ENCODE results near the gene TNNC1. TPM values are rescaled to one million over a fixed set of nuclear protein-coding genes. Genes with fewer than 3 reads are reported as not detected.

The TNNC1 gene
- 1 to 10 TPM in 2 of 4 donors, not detected in 2; 1.7 to 3.7 TPM for total RNA-seq

DNA sequence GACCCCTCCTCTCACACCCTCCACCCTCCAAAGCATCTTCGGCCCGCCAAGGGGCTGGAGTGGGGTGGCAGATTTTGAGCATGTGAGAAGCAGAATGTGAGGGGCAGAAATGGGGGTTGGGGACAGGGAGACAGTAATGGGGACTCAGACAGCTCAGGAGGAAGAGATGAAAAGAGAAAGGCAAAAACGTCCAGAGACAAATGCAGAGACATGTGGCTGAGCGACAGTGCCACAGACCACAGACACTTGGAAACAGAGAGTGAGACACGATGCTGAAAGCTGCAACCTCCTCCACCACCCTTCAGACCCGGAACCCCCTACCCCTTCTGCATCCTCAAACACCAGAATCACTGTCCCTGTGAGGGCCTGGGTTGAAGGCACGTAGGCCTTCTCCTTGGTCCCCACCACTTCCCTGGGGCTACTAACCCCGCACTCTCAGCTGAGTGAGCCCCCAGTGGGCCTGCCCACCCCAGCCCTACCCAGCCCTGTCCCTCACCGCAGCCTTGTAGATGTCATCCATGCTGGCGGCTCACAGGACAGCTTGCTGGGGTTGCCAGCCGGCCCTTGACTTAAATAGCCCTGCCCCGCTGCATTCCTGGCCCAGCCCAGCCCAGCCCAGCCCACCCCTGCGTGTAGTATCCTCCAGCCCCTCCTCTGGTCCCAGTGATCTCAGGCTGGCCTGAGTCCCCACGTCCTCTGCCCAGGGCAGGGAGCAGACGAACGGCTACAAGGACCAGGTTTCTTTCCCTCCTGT, at the start of gene TNNC1:
TSS of gene TNNC1 (minus strand) at position 546 of the 754 bp plus-strand sequence. CDS start at position 520, 26 bp downstream.
- TF ChIP-seq, protein P1, sequence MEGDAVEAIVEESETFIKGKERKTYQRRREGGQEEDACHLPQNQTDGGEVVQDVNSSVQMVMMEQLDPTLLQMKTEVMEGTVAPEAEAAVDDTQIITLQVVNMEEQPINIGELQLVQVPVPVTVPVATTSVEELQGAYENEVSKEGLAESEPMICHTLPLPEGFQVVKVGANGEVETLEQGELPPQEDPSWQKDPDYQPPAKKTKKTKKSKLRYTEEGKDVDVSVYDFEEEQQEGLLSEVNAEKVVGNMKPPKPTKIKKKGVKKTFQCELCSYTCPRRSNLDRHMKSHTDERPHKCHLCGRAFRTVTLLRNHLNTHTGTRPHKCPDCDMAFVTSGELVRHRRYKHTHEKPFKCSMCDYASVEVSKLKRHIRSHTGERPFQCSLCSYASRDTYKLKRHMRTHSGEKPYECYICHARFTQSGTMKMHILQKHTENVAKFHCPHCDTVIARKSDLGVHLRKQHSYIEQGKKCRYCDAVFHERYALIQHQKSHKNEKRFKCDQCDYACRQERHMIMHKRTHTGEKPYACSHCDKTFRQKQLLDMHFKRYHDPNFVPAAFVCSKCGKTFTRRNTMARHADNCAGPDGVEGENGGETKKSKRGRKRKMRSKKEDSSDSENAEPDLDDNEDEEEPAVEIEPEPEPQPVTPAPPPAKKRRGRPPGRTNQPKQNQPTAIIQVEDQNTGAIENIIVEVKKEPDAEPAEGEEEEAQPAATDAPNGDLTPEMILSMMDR (IDR thresholded peaks at IDR 0.05; ENCODE audit: low read depth) = no peak

DNA sequence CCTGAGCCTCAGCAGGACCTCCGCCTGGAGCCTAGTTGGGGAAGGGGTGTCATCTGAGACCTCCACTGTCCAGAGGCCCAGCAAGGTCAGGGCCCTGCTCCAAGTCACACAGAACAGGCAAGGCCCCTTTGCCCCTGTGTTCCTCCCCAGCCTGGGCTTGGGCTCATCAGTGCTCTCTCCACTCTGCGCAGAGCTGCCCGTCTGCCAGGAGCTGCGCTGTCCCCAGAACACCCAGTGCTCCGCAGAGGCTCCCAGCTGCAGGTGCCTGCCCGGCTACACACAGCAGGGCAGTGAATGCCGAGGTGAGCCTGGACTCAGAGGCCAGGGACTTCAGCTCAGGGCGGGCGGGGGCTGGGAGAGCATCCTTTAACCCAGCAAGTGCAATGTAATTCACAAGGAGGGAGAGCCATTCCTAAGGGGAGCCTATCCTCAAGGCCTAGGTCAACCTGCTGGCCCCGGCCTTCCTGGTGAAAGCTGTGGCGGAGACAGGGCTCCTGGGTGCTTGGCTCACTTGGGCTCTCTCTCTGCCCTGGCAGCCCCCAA, 49.0 kb upstream of the TNNC1 start:
- TF ChIP-seq, protein P1 (IDR thresholded peaks at IDR 0.05; ENCODE audit: low read depth) = no peak

DNA sequence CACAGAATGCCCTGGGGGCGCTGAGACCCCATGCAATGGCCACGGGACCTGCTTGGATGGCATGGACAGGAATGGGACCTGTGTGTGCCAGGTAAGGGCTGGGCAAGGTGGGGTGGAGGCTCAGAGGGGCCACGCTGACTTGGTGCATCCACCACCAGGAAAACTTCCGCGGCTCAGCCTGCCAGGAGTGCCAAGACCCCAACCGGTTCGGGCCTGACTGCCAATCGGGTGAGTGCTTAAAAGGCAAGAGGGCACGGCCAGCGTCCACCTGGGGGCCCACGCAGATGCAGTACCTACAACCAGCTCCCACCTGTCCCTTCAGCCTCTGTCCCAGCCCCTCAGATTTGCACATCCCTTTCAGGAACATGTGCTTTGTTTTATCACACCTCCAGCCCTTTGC, 48.2 kb upstream of the TNNC1 start:
- TF ChIP-seq, protein P1 (IDR thresholded peaks at IDR 0.05; ENCODE audit: low read depth) = no peak

DNA sequence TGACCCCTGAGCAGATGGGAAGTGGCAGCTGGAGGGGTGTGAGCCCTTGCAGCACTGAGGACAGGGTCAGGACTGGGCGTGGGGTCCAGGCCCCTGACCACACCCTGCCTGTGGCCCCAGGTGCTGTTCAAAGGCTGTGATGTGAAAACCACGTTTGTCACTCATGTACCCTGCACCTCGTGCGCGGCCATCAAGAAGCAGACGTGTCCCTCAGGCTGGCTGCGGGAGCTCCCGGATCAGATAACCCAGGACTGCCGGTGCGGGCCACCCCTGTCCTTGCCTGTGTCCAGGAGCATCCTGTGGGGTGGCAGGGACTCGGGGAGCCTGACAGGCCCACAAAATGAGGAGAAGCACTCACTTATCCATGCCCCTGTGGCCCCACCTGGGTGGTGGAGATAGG, 47.2 kb upstream of the TNNC1 start:
- TF ChIP-seq, protein P1 (IDR thresholded peaks at IDR 0.05; ENCODE audit: low read depth) = no peak

DNA sequence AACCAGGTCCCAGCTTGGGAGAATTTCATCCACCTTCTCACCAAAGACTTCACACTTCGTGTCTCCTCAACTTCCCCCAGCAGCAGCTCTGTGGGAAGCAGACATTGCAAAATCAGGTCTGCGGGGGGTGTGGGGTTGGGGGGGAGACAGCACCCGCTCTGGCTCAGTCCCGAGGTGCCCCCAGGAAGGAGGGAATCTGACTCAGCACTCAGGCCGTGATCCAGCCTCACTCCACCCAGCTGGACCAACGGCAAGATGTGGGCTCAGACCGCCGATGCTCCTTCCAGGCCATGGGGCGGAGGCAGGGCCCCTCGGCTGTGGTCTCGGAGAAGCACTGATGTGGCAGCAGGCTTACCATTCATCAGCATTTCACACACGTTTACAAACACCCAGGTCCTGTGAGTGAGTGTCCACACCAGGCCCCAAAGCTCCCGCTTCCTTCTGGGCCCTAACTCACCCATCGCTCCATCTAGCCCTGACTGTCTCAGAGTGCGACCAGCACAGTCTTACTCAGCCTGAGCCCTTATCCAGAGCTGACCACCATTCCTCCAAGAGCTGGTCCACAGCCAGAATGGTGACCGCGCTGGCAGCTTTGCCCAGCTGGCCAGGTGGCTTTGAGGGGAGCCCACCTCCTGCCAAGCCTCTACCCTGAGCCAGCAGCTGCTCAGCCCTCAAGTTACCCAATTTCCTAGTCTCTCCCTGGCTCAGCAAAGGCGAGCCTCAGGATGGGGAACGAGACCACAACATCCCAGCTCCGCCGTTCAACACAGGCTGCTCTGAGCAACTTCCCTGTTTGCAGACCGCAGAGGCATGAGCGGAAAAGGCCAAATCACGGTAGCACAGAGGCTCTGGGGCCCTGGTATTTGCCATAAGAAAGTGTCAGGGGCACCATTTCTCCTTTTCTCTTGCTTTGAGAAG, 44.6 kb upstream of the TNNC1 start:
- TF ChIP-seq, protein P1 (IDR thresholded peaks at IDR 0.05; ENCODE audit: low read depth) = no peak

DNA sequence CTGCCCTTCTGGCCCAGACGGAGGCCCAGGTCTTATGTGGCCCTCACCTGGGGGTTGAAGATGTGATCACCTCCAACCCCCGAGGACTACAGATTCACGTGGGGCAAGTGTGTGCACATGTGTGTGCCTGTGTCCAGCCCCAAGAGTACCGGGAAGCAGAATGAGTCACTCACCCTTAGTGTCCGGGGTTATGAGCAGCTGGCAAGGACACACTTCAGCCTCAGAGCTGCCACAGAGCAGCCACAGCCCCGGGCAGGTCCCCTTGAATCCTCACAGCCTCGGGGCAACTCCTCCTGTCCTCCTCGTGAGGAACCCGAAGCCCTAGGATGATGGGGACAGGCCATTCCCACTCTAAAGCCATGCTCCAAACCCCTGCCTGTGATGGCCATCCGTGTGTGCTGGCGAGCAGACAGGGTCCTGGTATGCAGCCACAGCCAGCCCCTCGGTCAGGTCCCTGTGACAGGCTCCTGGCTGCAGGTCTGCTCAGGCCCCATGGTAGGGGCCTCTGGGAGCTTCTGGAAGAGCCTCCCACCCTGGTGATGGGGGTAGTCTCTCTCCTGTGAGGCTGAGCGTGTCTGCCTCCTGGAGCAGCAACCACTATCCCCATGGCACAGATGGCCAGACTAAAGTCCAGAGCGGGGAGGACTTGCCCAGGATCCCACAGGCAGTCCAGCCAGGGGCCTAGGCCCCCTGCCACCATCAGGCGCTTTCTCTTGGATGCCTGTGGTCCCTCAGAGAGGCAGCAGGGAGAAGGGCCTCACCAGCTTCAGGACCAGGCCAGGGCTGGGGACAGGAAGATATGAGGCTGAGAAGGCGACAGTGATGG, 42.1 kb upstream of the TNNC1 start:
- TF ChIP-seq, protein P1 (IDR thresholded peaks at IDR 0.05; ENCODE audit: low read depth) = no peak

All from subcutaneous adipose tissue (tissue), 4 donors.